Renal pelvis (tissue), 4 donors: Measurements from ENCODE around the gene NDE1. TPM values are rescaled to one million over a fixed set of nuclear protein-coding genes. Genes with fewer than 3 reads are reported as not detected.
"Not testable (repeated sequence)": the region's sequence is repeated elsewhere in the genome, so short reads cannot be mapped to it uniquely, and the experiment has no call there.

Source experiments
- DNase-seq: peaks from one replicate; pipeline ENCODE4 v3.0.0-alpha.2; 2013
- polyA plus RNA-seq, 3 donors: library from polyadenylated mRNA; unstranded; fragments of 120-200 nt; gene quantifications; one replicate each; pipeline ENCODE4 v1.2.1, GENCODE V29; 2013; ENCODE audit not compliant: insufficient read length in 3 of 3

Gene NDE1
- polyA plus RNA-seq, 3 donors: 36.9 to 43.5 (median 43.3) TPM

- DNase-seq: no peak
These were observed 32.1 kb upstream of the NDE1 start for GRCh38 chr16:15617901-15618300.

GRCh38 chr16:15618392-15618791 is 31.7 kb upstream of the NDE1 start:
- DNase-seq: no peak

DNA sequence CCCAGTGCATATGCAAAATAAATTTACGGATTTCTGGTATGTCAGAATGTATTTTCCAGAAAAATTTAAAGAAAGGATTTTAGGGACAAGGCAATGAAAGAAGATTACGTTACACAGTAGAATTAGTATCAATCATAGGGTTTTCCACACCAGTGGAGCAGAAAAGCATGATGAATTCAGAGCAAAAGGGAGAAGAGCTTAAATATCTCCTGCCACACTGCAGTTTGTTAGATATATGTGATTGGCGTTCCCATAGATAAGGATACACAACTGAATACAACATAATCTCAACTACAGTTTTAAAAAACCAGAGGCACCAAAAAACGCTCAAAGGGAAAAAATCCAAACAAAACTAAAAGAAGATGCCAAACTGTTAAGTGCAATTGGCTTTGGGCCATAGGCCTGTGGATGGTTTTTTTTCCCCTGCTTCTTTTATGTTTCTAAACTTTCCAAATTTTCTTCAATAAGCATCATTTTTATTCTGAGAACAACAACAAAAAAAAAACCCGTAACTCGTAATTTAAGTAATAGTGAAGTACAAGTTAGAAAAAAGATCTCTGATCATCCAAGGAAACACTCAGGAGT is 29.3 kb upstream of the NDE1 start:
- DNase-seq: no peak

DNA sequence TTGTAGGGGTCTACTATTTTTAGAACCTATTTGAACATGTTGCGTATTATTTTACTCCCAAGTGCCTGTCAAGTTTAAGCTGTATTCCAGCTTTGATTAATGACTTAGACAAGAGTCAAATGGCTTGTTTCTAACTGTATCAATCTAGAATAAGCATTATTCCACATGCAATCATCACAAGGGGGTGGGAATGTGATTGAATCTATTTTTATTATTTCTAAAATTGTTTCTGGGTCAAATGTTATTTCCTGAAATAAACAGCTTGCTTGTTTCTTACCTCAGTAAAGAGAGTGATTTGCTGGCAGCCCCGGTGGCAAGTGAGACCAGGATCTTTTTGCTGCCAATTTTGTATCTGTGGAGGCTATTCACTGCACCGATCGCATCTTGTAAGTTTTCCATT is 28.6 kb upstream of the NDE1 start:
- no peak for DNase-seq

GRCh38 chr16:15621889-15622288 is 28.2 kb upstream of the NDE1 start:
- DNase-seq: no peak

GRCh38 chr16:15631730-15632409 is 18.2 kb upstream of the NDE1 start:
- DNase-seq: no peak

- DNase-seq: no peak
These were observed 14.1 kb upstream of the NDE1 start for GRCh38 chr16:15635926-15636325.

DNA sequence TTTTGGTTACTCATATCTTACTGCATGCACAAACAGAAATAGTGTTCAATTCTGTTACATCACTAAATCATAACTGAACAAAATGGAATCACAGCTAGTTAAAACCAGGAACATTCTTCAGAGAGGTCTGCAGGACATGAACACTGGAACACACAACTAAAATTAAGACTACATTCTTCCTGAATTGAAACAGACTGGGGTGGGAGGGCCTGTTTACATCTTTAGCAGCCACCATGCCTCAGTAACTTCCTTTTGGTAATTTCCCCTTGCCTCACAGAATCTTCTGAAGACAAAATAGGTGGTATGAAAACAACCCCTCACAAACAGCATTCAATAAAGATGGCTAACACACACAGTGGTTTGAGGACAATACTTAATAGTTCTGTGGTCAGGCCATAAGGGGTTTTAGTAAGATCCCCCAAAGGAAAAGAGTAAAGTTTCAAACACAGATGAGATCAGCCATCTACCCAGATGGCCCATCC is 13.6 kb upstream of the NDE1 start:
- no peak for DNase-seq

- no peak for DNase-seq
These were observed 10.9 kb upstream of the NDE1 start for GRCh38 chr16:15639061-15639568.

DNA sequence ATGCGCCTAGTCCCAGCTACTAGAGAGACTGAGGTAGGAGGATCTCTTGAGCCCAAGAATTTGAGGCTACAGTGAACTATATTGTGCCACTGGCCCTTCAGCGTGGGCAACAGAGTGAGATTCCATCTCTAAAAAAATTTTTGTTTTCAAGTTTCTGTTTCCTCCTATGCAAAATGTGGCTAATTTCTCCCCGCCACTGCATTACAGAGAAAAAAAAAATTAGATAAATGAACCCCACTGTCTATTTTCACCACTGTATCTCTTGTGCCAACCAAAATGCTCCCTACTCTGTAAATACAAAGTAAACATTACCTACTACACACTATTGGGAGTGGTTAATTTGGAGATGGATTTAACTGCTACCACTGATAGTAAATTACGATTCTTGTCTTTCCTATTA is 9.1 kb upstream of the NDE1 start:
- DNase-seq: no peak

- no peak for DNase-seq
These were observed 8.1 kb upstream of the NDE1 start for GRCh38 chr16:15641753-15642556.

- DNase-seq: peak; percentile 67
These were observed 7.4 kb upstream of the NDE1 start for GRCh38 chr16:15642557-15643047.

- DNase-seq: peak; percentile 96
These were observed 6.7 kb upstream of the NDE1 start, which contains the start of gene MARF1 for GRCh38 chr16:15643048-15643945. Gene MARF1, minus strand, starts transcription at chr16:15643154. Its CDS starts 3,921 bp downstream, at chr16:15639233.

- DNase-seq: no peak
These were observed 6.1 kb upstream of the NDE1 start for GRCh38 chr16:15643946-15644250.

DNA sequence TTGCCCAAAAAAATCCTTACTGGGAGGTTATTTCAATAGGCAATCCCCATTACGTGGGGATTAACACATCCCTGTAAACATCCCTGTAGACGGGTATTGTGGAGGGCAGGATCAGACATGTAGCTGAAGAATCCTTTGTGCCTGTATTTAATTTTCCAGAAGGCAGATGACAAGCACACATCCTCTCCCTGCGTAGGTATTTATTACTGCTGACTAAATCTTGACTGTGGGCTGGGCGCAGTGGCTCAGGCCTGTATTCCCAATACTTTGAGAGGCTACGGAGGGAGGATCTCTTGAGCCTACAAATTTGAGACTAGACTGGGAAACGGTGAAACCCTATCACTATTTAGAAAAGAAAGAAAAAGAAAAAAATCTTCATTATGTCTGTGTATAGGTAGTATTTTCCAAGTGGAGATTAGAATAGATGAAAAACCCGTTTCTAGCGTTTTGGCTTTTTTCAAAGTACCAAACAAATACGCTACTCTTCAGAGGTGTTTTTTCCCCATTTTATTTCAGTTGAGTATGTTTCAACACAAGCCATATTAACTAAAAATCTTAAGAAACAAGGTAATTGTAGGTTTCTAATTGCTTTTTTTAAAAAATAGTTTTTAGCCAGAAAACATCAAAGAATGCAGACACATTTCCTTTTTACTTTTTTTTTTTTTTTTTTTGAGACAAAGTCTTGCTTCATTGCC is 5.6 kb upstream of the NDE1 start:
- DNase-seq: no peak

GRCh38 chr16:15644962-15645465 is 5.0 kb upstream of the NDE1 start:
- not testable (repeated sequence) for DNase-seq

DNA sequence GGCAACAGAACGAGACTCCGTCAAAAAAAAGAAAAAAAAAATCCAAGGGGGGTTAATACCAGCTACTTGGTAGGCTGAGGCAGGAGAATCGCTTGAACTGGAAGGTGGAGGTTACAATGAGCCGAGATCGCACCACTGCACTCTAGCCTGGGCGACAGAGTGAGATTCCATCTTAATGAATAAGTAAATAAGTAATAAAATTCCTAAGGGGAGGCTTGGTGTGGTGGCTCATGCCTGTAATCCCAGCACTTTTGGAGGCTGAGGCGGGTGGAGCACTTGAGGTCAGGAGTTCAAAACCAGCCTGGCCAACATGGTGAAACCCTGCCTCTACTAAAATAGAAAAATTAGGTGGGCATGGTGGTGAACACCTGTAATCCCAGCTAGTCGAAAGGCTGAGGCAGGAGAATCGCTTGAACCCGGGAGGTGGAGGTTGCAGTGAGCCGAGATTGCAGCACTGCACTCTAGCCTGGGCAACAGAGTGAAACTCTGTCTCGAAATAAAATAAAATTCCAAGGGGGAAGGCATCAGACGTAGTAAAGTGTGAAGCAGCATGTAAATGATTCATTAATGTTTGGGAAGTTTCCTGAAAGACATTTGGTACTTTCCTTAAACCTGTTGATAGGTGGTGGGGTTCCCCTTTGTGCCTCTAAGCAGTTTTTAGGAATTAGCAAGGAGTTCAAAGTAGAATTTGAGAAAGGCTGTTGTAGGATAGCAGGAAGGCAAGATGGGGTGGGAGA is 3.3 kb upstream of the NDE1 start:
- not testable (repeated sequence) for DNase-seq

DNA sequence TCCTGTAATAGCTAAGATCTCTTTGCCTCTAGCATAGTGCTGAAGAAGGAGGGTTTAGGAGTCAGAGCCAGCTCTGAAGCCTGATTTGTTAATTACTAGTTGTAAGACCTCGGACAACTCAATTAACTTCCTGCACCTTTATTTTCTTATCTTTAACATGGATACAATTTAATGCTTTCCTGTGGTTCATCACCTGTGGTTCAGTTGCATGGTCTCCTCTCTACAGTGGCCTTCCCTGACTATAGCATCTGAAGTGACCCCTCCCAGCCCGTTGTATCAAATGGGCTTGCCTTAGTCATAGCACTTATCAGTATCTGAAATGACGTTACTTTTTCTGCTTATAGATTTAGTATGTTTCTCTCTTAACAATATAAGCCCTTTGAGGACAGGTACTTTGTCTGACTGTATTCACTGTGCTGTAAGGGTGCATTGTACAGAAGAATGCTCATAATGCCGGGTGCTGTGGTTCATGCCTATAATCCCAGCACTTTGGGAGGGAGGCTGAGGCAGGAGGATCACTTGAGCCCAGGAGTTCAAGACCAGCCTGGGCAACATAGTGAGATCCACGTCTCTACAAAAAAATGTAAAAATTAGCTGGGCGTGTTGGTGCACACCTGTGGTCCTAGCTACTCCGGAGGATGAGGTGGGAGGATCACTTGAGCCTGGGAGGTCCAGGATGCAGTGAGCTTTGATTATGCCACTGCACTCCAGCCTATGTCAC is 2.6 kb upstream of the NDE1 start:
- no peak for DNase-seq

DNA sequence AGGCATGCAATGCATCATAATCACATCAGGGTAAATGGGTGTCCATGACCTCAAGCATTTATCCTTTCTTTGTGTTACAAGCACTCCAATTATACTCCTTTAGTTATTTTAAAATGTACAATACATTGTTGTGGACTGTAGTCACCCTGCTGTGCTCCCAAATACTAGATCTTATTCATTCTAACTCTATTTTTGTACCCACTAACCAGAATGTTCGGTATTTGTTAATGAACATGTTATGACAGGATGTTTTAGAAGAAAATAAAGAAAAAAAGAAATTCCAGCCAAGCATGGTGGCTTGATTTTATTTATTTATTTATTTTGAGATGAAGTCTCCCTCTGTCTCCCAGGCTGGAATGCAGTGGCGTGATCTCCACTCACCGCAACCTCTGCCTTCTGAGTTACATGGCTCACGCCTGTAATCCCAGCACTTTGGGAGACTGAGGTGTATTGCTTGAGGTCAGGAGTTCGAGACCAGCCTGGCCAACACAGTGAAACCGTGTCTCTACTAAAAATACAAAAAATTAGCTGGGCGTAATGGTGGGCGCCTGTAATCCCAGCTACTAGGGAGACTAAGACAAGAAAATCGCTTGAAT is 1.8 kb upstream of the NDE1 start:
- DNase-seq: no peak
